WTC11 (cell line): ENCODE data around the gene C1orf167. TPM values are rescaled to one million over a fixed set of nuclear protein-coding genes. Genes with fewer than 3 reads are reported as not detected.

Experiments
- ATAC-seq: fragments of 200-7000 bp; cut with Tn5 transposase; 2 replicates; pipeline ENCODE4 v1.10.0; 2021; ENCODE audit warnings: mild to moderate bottlenecking, moderate library complexity
- CTCF ChIA-PET: fragments of 300-600 bp; sonication (Branson Sonifier 250); formaldehyde crosslinking; loops from one replicate; lab custom pipeline; 2021; ENCODE audit warnings: antibody characterized with exemption; lab: Charles Lee
- POLR2A ChIA-PET: fragments of 350-600 bp; sonication (Branson Sonifier 250); formaldehyde crosslinking; loops from one replicate; lab custom pipeline; 2021; ENCODE audit warnings: antibody characterized with exemption; lab: Charles Lee
- DNase-seq: peaks from one replicate; pipeline ENCODE4 v3.0.0; 2021; ENCODE audit warnings: low spot score
- H3K27ac Mint-ChIP-seq: 2 replicates; pipeline ENCODE4 v1.8.0; 2021; ENCODE audit warnings: mixed read lengths
- H3K27me3 Mint-ChIP-seq: 2 replicates; pipeline ENCODE4 v1.8.0; 2021; ENCODE audit warnings: low read depth, mild to moderate bottlenecking, moderate library complexity, mixed read lengths
- H3K36me3 Mint-ChIP-seq: 2 replicates; pipeline ENCODE4 v1.8.0; 2021; ENCODE audit warnings: mixed read lengths
- H3K4me1 Mint-ChIP-seq: 2 replicates; pipeline ENCODE4 v1.8.0; 2022; ENCODE audit warnings: mixed read lengths
- H3K4me3 Mint-ChIP-seq: 2 replicates; pipeline ENCODE4 v1.8.0; 2021; ENCODE audit warnings: mild to moderate bottlenecking, moderate library complexity, mixed read lengths
- H3K9me3 Mint-ChIP-seq: 2 replicates; pipeline ENCODE4 v1.8.0; 2021; ENCODE audit warnings: mixed read lengths
- AFF4 ChIP-seq: sonication (generic); formaldehyde crosslinking; IDR thresholded peaks from 2 replicates; pipeline ENCODE4 v1.8.1; 2023; ENCODE audit warnings: mild to moderate bottlenecking, missing genetic modification reagents, borderline replicate concordance
- CREB1 ChIP-seq: sonication (generic); formaldehyde crosslinking; IDR thresholded peaks from 2 replicates; pipeline ENCODE4 v1.8.0; 2023; ENCODE audit warnings: mild to moderate bottlenecking, missing genetic modification reagents
- CTCF ChIP-seq: fragments of 200-600 bp; IDR thresholded peaks from 2 replicates; pipeline ENCODE4 v1.8.0; 2022; ENCODE audit warnings: antibody characterized with exemption
- E2F1 ChIP-seq: sonication (generic); formaldehyde crosslinking; IDR thresholded peaks from 2 replicates; pipeline ENCODE4 v1.8.0; 2022; ENCODE audit warnings: mild to moderate bottlenecking, missing genetic modification reagents
- E2F4 ChIP-seq: sonication (generic); formaldehyde crosslinking; IDR thresholded peaks from 2 replicates; pipeline ENCODE4 v1.8.1; 2022; ENCODE audit warnings: low read depth, mild to moderate bottlenecking, moderate library complexity, missing genetic modification reagents, borderline replicate concordance
- E2F5 ChIP-seq: sonication (generic); formaldehyde crosslinking; IDR thresholded peaks from 2 replicates; pipeline ENCODE4 v1.8.1; 2022; ENCODE audit warnings: mild to moderate bottlenecking, moderate library complexity, missing genetic modification reagents
- HMGXB4 ChIP-seq: sonication (generic); formaldehyde crosslinking; IDR thresholded peaks from 2 replicates; pipeline ENCODE4 v1.8.1; 2023; ENCODE audit warnings: mild to moderate bottlenecking, moderate library complexity, missing genetic modification reagents
- KAT7 ChIP-seq: sonication (generic); formaldehyde crosslinking; IDR thresholded peaks from 2 replicates; pipeline ENCODE4 v1.8.1; 2023; ENCODE audit warnings: missing genetic modification reagents, mild to moderate bottlenecking, borderline replicate concordance
- MYBL2 ChIP-seq: sonication (generic); formaldehyde crosslinking; IDR thresholded peaks from 2 replicates; pipeline ENCODE4 v1.8.1; 2023; ENCODE audit warnings: mild to moderate bottlenecking, moderate library complexity, missing genetic modification reagents
- PRDM15 ChIP-seq: sonication (generic); formaldehyde crosslinking; IDR thresholded peaks from 2 replicates; pipeline ENCODE4 v1.8.0; 2022; ENCODE audit warnings: missing genetic modification reagents
- RORB ChIP-seq: fragments of 250-450 bp; sonication (Bioruptor Pico); IDR thresholded peaks from 2 replicates; pipeline ENCODE4 v1.9.0; 2021; ENCODE audit warnings: mild to moderate bottlenecking
- TEAD4 ChIP-seq: sonication (generic); formaldehyde crosslinking; IDR thresholded peaks from 2 replicates; pipeline ENCODE4 v1.8.0; 2022; ENCODE audit warnings: mild to moderate bottlenecking, missing genetic modification reagents
- ZBTB21 ChIP-seq: sonication (generic); formaldehyde crosslinking; IDR thresholded peaks from 2 replicates; pipeline ENCODE4 v1.8.1; 2023; ENCODE audit warnings: mild to moderate bottlenecking, missing genetic modification reagents, borderline replicate concordance
- ZNF121 ChIP-seq: sonication (generic); formaldehyde crosslinking; IDR thresholded peaks from 2 replicates; pipeline ENCODE4 v1.8.0; 2023; ENCODE audit warnings: missing genetic modification reagents
- ZNF232 ChIP-seq: sonication (generic); formaldehyde crosslinking; IDR thresholded peaks from 2 replicates; pipeline ENCODE4 v1.8.0; 2022; ENCODE audit warnings: mild to moderate bottlenecking, missing genetic modification reagents
- ZNF263 ChIP-seq: sonication (generic); formaldehyde crosslinking; IDR thresholded peaks from 2 replicates; pipeline ENCODE4 v1.8.1; 2022; ENCODE audit warnings: low read depth, mild to moderate bottlenecking, moderate library complexity, missing genetic modification reagents
- total RNA-seq: library from RNA; stranded (reverse); gene quantifications from 3 replicates; pipeline ENCODE4 v1.2.3, GENCODE V29; 2021

C1orf167 gene
- total RNA-seq, 1 experiment from 2014 or later = 1.2 TPM

GRCh38 chr1:11730429-11730891 is 31.5 kb upstream of the C1orf167 start:
- CTCF ChIA-PET = interaction anchor here (1.3 to 1.6 kb wide), 2 partner anchors 11 to 20 kb away, joined by 5 to 7 read pairs; no protein-coding TSS in a partner anchor
- Mint-ChIP-seq H3K4me3 (no peak overlapping the region), H3K27me3 (no peaks in the 10 kb centered on the region; the same call in 1 of the 2 replicates), H3K27ac (peak overlapping the region; percentile 55), H3K4me1 (peaks cover 44% of the 10 kb centered on the region), H3K36me3 (no peaks in the 10 kb centered on the region), H3K9me3 (no peaks in the 10 kb centered on the region)
- TF ChIP-seq ZNF121 (no peak), KAT7 (CRISPR knock-in tag) (no peak), CTCF (no peak), E2F5 (no peak), RORB (CRISPR knock-in tag) (no peak), ZBTB21 (CRISPR knock-in tag) (no peak)
- DNase-seq = no peak
- POLR2A ChIA-PET = interaction anchor here (0.7 kb wide), 1 partner anchor 44 kb away, joined by 3 read pairs; no protein-coding TSS in a partner anchor
- no peak for ATAC-seq

GRCh38 chr1:11731691-11732283 is 30.2 kb upstream of the C1orf167 start:
- POLR2A ChIA-PET = interaction anchor here (0.6 kb wide), 1 partner anchor 700 kb away, joined by 3 read pairs; no protein-coding TSS in a partner anchor
- DNase-seq = peak; percentile 67
- peak overlapping the region; percentile 55 for H3K27ac Mint-ChIP-seq
- CTCF ChIA-PET = interaction anchor here (1.0 to 1.6 kb wide), 4 partner anchors 12 to 41 kb away, joined by 5 to 7 read pairs (median 5); no protein-coding TSS in a partner anchor
- no peaks in the 10 kb centered on the region; the same call in 1 of the 2 replicates for H3K27me3 Mint-ChIP-seq
- TF ChIP-seq CREB1 (CRISPR knock-in tag) (no peak), ZNF263 (CRISPR knock-in tag) (no peak), ZBTB21 (CRISPR knock-in tag) (no peak), KAT7 (CRISPR knock-in tag) (no peak), TEAD4 (CRISPR knock-in tag) (no peak), HMGXB4 (no peak), MYBL2 (CRISPR knock-in tag) (no peak), E2F4 (CRISPR knock-in tag) (no peak)
- peaks cover 38% of the 10 kb centered on the region for H3K4me1 Mint-ChIP-seq
- H3K4me3 Mint-ChIP-seq = peak overlapping the region; percentile 41
- no peaks in the 10 kb centered on the region for H3K36me3 Mint-ChIP-seq
- no peaks in the 10 kb centered on the region for H3K9me3 Mint-ChIP-seq
- ATAC-seq = peak; percentile 40

GRCh38 chr1:11733306-11733705 is 28.7 kb upstream of the C1orf167 start:
- no peaks in the 10 kb centered on the region; the same call in 1 of the 2 replicates for H3K27me3 Mint-ChIP-seq
- ChIA-PET CTCF (no interaction called here), POLR2A (no interaction called here)
- no peak for DNase-seq
- no peak overlapping the region for H3K27ac Mint-ChIP-seq
- H3K4me3 Mint-ChIP-seq = no peak overlapping the region
- ATAC-seq = no peak
- H3K9me3 Mint-ChIP-seq = no peaks in the 10 kb centered on the region
- H3K4me1 Mint-ChIP-seq = peaks cover 53% of the 10 kb centered on the region
- no peaks in the 10 kb centered on the region for H3K36me3 Mint-ChIP-seq
- no peak for TF ChIP-seq E2F1
- no peak for TF ChIP-seq PRDM15 (CRISPR knock-in tag)
- no peak for TF ChIP-seq ZNF232 (CRISPR knock-in tag)
- no peak for TF ChIP-seq AFF4 (CRISPR knock-in tag)
